ENCODE results near the gene FBXO42. TPM values are rescaled to one million over a fixed set of nuclear protein-coding genes. Genes with fewer than 3 reads are reported as not detected.

Gene FBXO42
- total and polyA plus RNA-seq, 9 of the 15 experiments (the other 6 are each of a cell fraction or from before 2014, with no cell fraction given), result 7.2 to 24.8 (median 17.4) TPM

GRCh38 chr1:16206547-16207317, 145.5 kb downstream of the FBXO42 start (continued):
- TF ChIP-seq, protein P1, sequence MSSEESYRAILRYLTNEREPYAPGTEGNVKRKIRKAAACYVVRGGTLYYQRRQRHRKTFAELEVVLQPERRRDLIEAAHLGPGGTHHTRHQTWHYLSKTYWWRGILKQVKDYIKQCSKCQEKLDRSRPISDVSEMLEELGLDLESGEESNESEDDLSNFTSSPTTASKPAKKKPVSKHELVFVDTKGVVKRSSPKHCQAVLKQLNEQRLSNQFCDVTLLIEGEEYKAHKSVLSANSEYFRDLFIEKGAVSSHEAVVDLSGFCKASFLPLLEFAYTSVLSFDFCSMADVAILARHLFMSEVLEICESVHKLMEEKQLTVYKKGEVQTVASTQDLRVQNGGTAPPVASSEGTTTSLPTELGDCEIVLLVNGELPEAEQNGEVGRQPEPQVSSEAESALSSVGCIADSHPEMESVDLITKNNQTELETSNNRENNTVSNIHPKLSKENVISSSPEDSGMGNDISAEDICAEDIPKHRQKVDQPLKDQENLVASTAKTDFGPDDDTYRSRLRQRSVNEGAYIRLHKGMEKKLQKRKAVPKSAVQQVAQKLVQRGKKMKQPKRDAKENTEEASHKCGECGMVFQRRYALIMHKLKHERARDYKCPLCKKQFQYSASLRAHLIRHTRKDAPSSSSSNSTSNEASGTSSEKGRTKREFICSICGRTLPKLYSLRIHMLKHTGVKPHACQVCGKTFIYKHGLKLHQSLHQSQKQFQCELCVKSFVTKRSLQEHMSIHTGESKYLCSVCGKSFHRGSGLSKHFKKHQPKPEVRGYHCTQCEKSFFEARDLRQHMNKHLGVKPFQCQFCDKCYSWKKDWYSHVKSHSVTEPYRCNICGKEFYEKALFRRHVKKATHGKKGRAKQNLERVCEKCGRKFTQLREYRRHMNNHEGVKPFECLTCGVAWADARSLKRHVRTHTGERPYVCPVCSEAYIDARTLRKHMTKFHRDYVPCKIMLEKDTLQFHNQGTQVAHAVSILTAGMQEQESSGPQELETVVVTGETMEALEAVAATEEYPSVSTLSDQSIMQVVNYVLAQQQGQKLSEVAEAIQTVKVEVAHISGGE (CRISPR knock-in tag; IDR thresholded peaks at IDR 0.05), result peak in 1 of 3 experiments; percentile 82; a peak in 2 of 6 replicates
- TF ChIP-seq RERE (CRISPR knock-in tag; IDR thresholded peaks at IDR 0.05; ENCODE audit: borderline replicate concordance) (no peak), TFAM (CRISPR knock-in tag; conservative IDR thresholded peaks at IDR 0.05) (no peak), CREM (IDR thresholded peaks at IDR 0.05; ENCODE audit: low read depth) (peak; percentile 64), RBBP5 (IDR thresholded peaks at IDR 0.05; ENCODE audit: borderline replicate concordance, insufficient read depth, low read length, poor library complexity, severe bottlenecking) (no peak), XRCC5 (IDR thresholded peaks at IDR 0.05; ENCODE audit: low read depth, low read length) (no peak), HDAC1 (IDR thresholded peaks at IDR 0.05) (peak in 1 of 2 experiments; percentile 90; a peak in 2 of 4 replicates), ESRRA (IDR thresholded peaks at IDR 0.05; ENCODE audit: borderline replicate concordance, low read depth) (0 out of 2 replicates have a peak, but pooled peaks have one; percentile 47), ZNF76 (CRISPR knock-in tag; IDR thresholded peaks at IDR 0.05; ENCODE audit: borderline replicate concordance) (peak; percentile 65; the same call in 1 of the 2 replicates), ZNF830 (CRISPR knock-in tag; IDR thresholded peaks at IDR 0.05) (no peak), MYNN (IDR thresholded peaks at IDR 0.05) (peak; percentile 43; the same call in 1 of the 2 replicates), MYNN (CRISPR knock-in tag; IDR thresholded peaks at IDR 0.05) (no peak), HNRNPH1 (optimal IDR thresholded peaks at IDR 0.05; ENCODE audit: low read depth, low read length) (no peak), CCNT2 (IDR thresholded peaks at IDR 0.05; ENCODE audit: borderline replicate concordance, extremely low read depth, insufficient read length, low read depth, low read length) (peak; percentile 91), ZNF644 (tag; IDR thresholded peaks at IDR 0.05; ENCODE audit: low read depth) (no peak), KHSRP (IDR thresholded peaks at IDR 0.05) (no peak), ZKSCAN3 (CRISPR knock-in tag; IDR thresholded peaks at IDR 0.05) (no peak)
- TF ChIP-seq, protein P2, sequence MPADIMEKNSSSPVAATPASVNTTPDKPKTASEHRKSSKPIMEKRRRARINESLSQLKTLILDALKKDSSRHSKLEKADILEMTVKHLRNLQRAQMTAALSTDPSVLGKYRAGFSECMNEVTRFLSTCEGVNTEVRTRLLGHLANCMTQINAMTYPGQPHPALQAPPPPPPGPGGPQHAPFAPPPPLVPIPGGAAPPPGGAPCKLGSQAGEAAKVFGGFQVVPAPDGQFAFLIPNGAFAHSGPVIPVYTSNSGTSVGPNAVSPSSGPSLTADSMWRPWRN (IDR thresholded peaks at IDR 0.05; ENCODE audit: low read depth), result no peak

All from K562 (cell line).